ENCODE data around the gene BMS1.
A peak's percentile ranks its signal among the peaks of the same experiment; 100 is the strongest.
"Not testable (repeated sequence)": the region's sequence is repeated elsewhere in the genome, so short reads cannot be mapped to it uniquely, and the experiment has no call there.

The BMS1 gene

GRCh38 chr10:42865716-42866114 is 83.1 kb downstream of the BMS1 start:
- no peak for DNase-seq (ENCODE audit: low spot score)

GRCh38 chr10:42866115-42866995 is 83.8 kb downstream of the BMS1 start:
- peak; percentile 82 for DNase-seq (ENCODE audit: low spot score)

GRCh38 chr10:42867571-42867970 is 85.0 kb downstream of the BMS1 start:
- no peak for DNase-seq (ENCODE audit: low spot score)

- DNase-seq (ENCODE audit: low spot score) = no peak
Observed at GRCh38 chr10:42868530-42868929, 85.9 kb downstream of the BMS1 start.

GRCh38 chr10:42869977-42870350 is 87.4 kb downstream of the BMS1 start:
- no peak for DNase-seq (ENCODE audit: low spot score)

- not testable (repeated sequence) for DNase-seq (ENCODE audit: low spot score)
Observed at GRCh38 chr10:42871138-42871641, 88.6 kb downstream of the BMS1 start.

- DNase-seq (ENCODE audit: low spot score) = no peak
Observed at GRCh38 chr10:42871823-42872222, 89.2 kb downstream of the BMS1 start.

- DNase-seq (ENCODE audit: low spot score) = no peak
Observed at GRCh38 chr10:42872865-42873435, 90.4 kb downstream of the BMS1 start.

- DNase-seq (ENCODE audit: low spot score) = no peak
Observed at GRCh38 chr10:42874713-42875387, 92.3 kb downstream of the BMS1 start.

GRCh38 chr10:42875388-42875755 is 92.8 kb downstream of the BMS1 start:
- DNase-seq (ENCODE audit: low spot score) = no peak

GRCh38 chr10:42875798-42876341 is 93.3 kb downstream of the BMS1 start:
- DNase-seq (ENCODE audit: low spot score) = no peak

- no peak for DNase-seq (ENCODE audit: low spot score)
Observed at GRCh38 chr10:42876476-42876875, 93.9 kb downstream of the BMS1 start.

- no peak for DNase-seq (ENCODE audit: low spot score)
Observed at GRCh38 chr10:42876945-42877344, 94.3 kb downstream of the BMS1 start.

GRCh38 chr10:42877496-42878030 is 95.0 kb downstream of the BMS1 start:
- DNase-seq (ENCODE audit: low spot score) = no peak

- DNase-seq (ENCODE audit: low spot score) = no peak
Observed at GRCh38 chr10:42878134-42878820, 95.7 kb downstream of the BMS1 start.

- DNase-seq (ENCODE audit: low spot score) = no peak
Observed at GRCh38 chr10:42878821-42879195, 96.2 kb downstream of the BMS1 start.

GRCh38 chr10:42879380-42880254 is 97.0 kb downstream of the BMS1 start:
- DNase-seq (ENCODE audit: low spot score) = no peak

GRCh38 chr10:42880255-42880620 is 97.6 kb downstream of the BMS1 start:
- no peak for DNase-seq (ENCODE audit: low spot score)

- no peak for DNase-seq (ENCODE audit: low spot score)
Observed at GRCh38 chr10:42882597-42882996, 100.0 kb downstream of the BMS1 start.
